NCI-H460 (cell line): ENCODE results near the gene TMEM52B. TPM values are rescaled to one million over a fixed set of nuclear protein-coding genes. Genes with fewer than 3 reads are reported as not detected.
A peak's percentile ranks its signal among the peaks of the same experiment; 100 is the strongest.
"Not testable (repeated sequence)": the region's sequence is repeated elsewhere in the genome, so short reads cannot be mapped to it uniquely, and the experiment has no call there.

Experiments used
- DNase-seq: peaks from one replicate; pipeline ENCODE4 v3.0.0-alpha.2; 2016; ENCODE audit warnings: low read depth; ENCODE audit errors: extremely low read depth
- total RNA-seq: library from RNA; depleted of rRNA; stranded (reverse); fragments of >200 nt; shearing (Covaris generic); gene quantifications from 2 replicates; pipeline ENCODE4 v1.2.3, GENCODE V29; 2014

Gene TMEM52B
- total RNA-seq, 1 experiment from 2014 or later, result not detected

GRCh38 chr12:10211101-10211939 lies 32.5 kb downstream of the TMEM52B start:
- no peak for DNase-seq

GRCh38 chr12:10211940-10212738 lies 33.3 kb downstream of the TMEM52B start:
- DNase-seq, result peak; percentile 98

- peak; percentile 62 for DNase-seq
These were observed 33.9 kb downstream of the TMEM52B start, which contains the start of gene GABARAPL1 for GRCh38 chr12:10212739-10213131. Gene GABARAPL1 (plus strand): TSS chr12:10212877. CDS start chr12:10213130, 253 bp downstream.

- DNase-seq, result peak; percentile 44
These were observed 34.6 kb downstream of the TMEM52B start for GRCh38 chr12:10213168-10214135.

GRCh38 chr12:10214136-10214894 lies 35.5 kb downstream of the TMEM52B start:
- no peak for DNase-seq

GRCh38 chr12:10214895-10215267 lies 36.0 kb downstream of the TMEM52B start:
- DNase-seq, result peak; percentile 33

GRCh38 chr12:10215436-10215835 lies 36.6 kb downstream of the TMEM52B start:
- no peak for DNase-seq

GRCh38 chr12:10215946-10216345 lies 37.1 kb downstream of the TMEM52B start:
- DNase-seq, result not testable (repeated sequence)

GRCh38 chr12:10218021-10218420 lies 39.2 kb downstream of the TMEM52B start:
- DNase-seq, result no peak

- DNase-seq, result peak; percentile 30
These were observed 41.7 kb downstream of the TMEM52B start for GRCh38 chr12:10220398-10221077.

- no peak for DNase-seq
These were observed 43.0 kb downstream of the TMEM52B start for GRCh38 chr12:10221846-10222245.

- DNase-seq, result no peak
These were observed 44.4 kb downstream of the TMEM52B start for GRCh38 chr12:10223208-10223607.

- not testable (repeated sequence) for DNase-seq
These were observed 46.6 kb downstream of the TMEM52B start for GRCh38 chr12:10225426-10225825.

- DNase-seq, result no peak
These were observed 47.3 kb downstream of the TMEM52B start for GRCh38 chr12:10226086-10226485.

- DNase-seq, result no peak
These were observed 47.9 kb downstream of the TMEM52B start for GRCh38 chr12:10226731-10227130.

- DNase-seq, result no peak
These were observed 48.8 kb downstream of the TMEM52B start for GRCh38 chr12:10227648-10228047.

- no peak for DNase-seq
These were observed 55.7 kb downstream of the TMEM52B start for GRCh38 chr12:10234562-10234961.

GRCh38 chr12:10235761-10236631 lies 57.2 kb downstream of the TMEM52B start:
- peak; percentile 21 for DNase-seq
